Osteoblast (primary cell): ENCODE data around the gene CGN. TPM values are rescaled to one million over a fixed set of nuclear protein-coding genes. Genes with fewer than 3 reads are reported as not detected.
A peak's percentile ranks its signal among the peaks of the same experiment; 100 is the strongest.

Experiments
- DNase-seq: peaks from one replicate; pipeline ENCODE4 v3.0.0; 2011; ENCODE audit warnings: low spot score, mixed read lengths; ENCODE audit not compliant: insufficient read length; ENCODE audit errors: missing footprints
- H2AFZ ChIP-seq: 2 replicates; pipeline ENCODE4 v1.6.0; 2011; ENCODE audit warnings: mild to moderate bottlenecking, low read length
- H3K27ac ChIP-seq: 2 replicates; pipeline ENCODE4 v1.5.1; 2011; ENCODE audit warnings: mild to moderate bottlenecking, low read depth, low read length, moderate library complexity
- H3K27me3 ChIP-seq: 2 replicates; pipeline ENCODE4 v1.6.0; 2012; ENCODE audit warnings: mild to moderate bottlenecking, control low read depth, inconsistent platforms, low read length, moderate library complexity; ENCODE audit not compliant: insufficient read depth
- H3K36me3 ChIP-seq: 2 replicates; pipeline ENCODE4 v1.5.1; 2011; ENCODE audit warnings: mild to moderate bottlenecking, low read length, control low read depth, moderate library complexity; ENCODE audit not compliant: insufficient read depth
- H3K4me1 ChIP-seq: 2 replicates; pipeline ENCODE4 v1.5.1; 2011; ENCODE audit warnings: mild to moderate bottlenecking, low read length, control low read depth, moderate library complexity; ENCODE audit not compliant: insufficient read depth
- H3K4me2 ChIP-seq: 2 replicates; pipeline ENCODE4 v1.6.0; 2011; ENCODE audit warnings: mild to moderate bottlenecking, low read length; ENCODE audit not compliant: insufficient read depth
- H3K4me3 ChIP-seq: fragments of 200-600 bp; sonication (generic); 3 replicates; pipeline ENCODE4 v1.5.1; 2012; ENCODE audit warnings: mild to moderate bottlenecking, low read length, inconsistent platforms; ENCODE audit not compliant: insufficient read depth
- H3K79me2 ChIP-seq: 2 replicates; pipeline ENCODE4 v1.6.0; 2012; ENCODE audit warnings: mild to moderate bottlenecking, low read length, control low read depth, inconsistent platforms; ENCODE audit not compliant: insufficient read depth
- H3K9me3 ChIP-seq: 2 replicates; pipeline ENCODE4 v1.5.1; 2011; ENCODE audit warnings: low read depth, low read length, control low read depth
- H4K20me1 ChIP-seq: 2 replicates; pipeline ENCODE4 v1.6.0; 2012; ENCODE audit warnings: mild to moderate bottlenecking, low read length, control low read depth; ENCODE audit not compliant: insufficient read depth
- CTCF ChIP-seq: IDR thresholded peaks from 2 replicates; pipeline ENCODE4 v1.5.1; 2011; ENCODE audit warnings: mild to moderate bottlenecking, low read depth, low read length, moderate library complexity; ENCODE audit errors: extremely low read depth
- total RNA-seq: library from RNA; depleted of rRNA; stranded (reverse); fragments of >200 nt; gene quantifications from 2 replicates; pipeline ENCODE4 v1.2.3, GENCODE V29; 2012

The CGN gene
- total RNA-seq, 1 donor: not detected

GRCh38 chr1:151537112-151537511 is 25.9 kb downstream of the CGN start:
- H4K20me1 ChIP-seq: peaks cover 3% of the 10 kb centered on the region
- H3K4me3 ChIP-seq: no peak overlapping the region
- no peaks in the 10 kb centered on the region for H3K36me3 ChIP-seq
- TF ChIP-seq CTCF: no peak
- H3K4me1 ChIP-seq: peaks cover 51% of the 10 kb centered on the region
- H3K9me3 ChIP-seq: no peaks in the 10 kb centered on the region
- no peaks in the 10 kb centered on the region for H3K27me3 ChIP-seq
- peak; percentile 91 for DNase-seq
- peak overlapping the region; percentile 90 for H3K27ac ChIP-seq
- peak overlapping the region; percentile 33 for H3K4me2 ChIP-seq
- H3K79me2 ChIP-seq: peaks cover 15% of the 10 kb centered on the region
- H2AFZ ChIP-seq: peak overlapping the region; percentile 16

- Histone ChIP-seq H3K4me3 (peak overlapping the region; percentile 86), H3K27ac (peak overlapping the region; percentile 79), H3K79me2 (peaks cover 24% of the 10 kb centered on the region), H3K36me3 (no peaks in the 10 kb centered on the region), H3K4me2 (peak overlapping the region; percentile 87), H3K27me3 (no peaks in the 10 kb centered on the region), H3K4me1 (peaks cover 61% of the 10 kb centered on the region), H3K9me3 (no peaks in the 10 kb centered on the region), H4K20me1 (peaks cover 3% of the 10 kb centered on the region), H2AFZ (no peak overlapping the region)
- no peak for TF ChIP-seq CTCF
- DNase-seq: peak; percentile 90
Observed at GRCh38 chr1:151539321-151540020, 28.3 kb downstream of the CGN start.

GRCh38 chr1:151540021-151540981 is 29.1 kb downstream of the CGN start, which contains the start of gene TUFT1:
TUFT1 (plus strand) TSS chr1:151540309; CDS start chr1:151540367, 58 bp downstream.
- Histone ChIP-seq H3K79me2 (peaks cover 30% of the 10 kb centered on the region), H3K4me3 (peak within 1 kb of the TSS; percentile 86), H3K4me1 (peaks cover 56% of the 10 kb centered on the region), H4K20me1 (peaks cover 3% of the 10 kb centered on the region), H3K27me3 (no peaks in the 10 kb centered on the region), H3K36me3 (no peaks in the 10 kb centered on the region), H3K27ac (peak within 1 kb of the TSS; percentile 79), H3K4me2 (peak within 1 kb of the TSS; percentile 87), H3K9me3 (no peaks in the 10 kb centered on the region), H2AFZ (peak within 1 kb of the TSS; percentile 81)
- no peak for TF ChIP-seq CTCF
- peak; percentile 90 for DNase-seq
